HepG2 (cell line): ENCODE data around the gene ITGB5. TPM values are rescaled to one million over a fixed set of nuclear protein-coding genes. Genes with fewer than 3 reads are reported as not detected.

ENCODE experiments used
- GABPB1 ChIP-seq: IDR thresholded peaks from 2 replicates; pipeline ENCODE4 v1.6.1; 2016; ENCODE audit warnings: mild to moderate bottlenecking, missing genetic modification reagents, moderate library complexity, missing compliant biosample characterization
- GATAD2A ChIP-seq: IDR thresholded peaks from 2 replicates; pipeline ENCODE4 v1.6.1; 2016
- HNF4A ChIP-seq: sonication (generic); formaldehyde crosslinking; IDR thresholded peaks from 2 replicates; pipeline ENCODE4 v1.4.0; 2020; ENCODE audit warnings: missing genetic modification reagents
- IRF2 ChIP-seq: IDR thresholded peaks from 2 replicates; pipeline ENCODE4 v1.6.1; 2018; ENCODE audit warnings: missing genetic modification reagents, missing compliant biosample characterization
- KAT7 ChIP-seq: IDR thresholded peaks from 2 replicates; pipeline ENCODE4 v1.6.1; 2018; ENCODE audit warnings: borderline replicate concordance, missing compliant biosample characterization
- KMT2A ChIP-seq: sonication (generic); formaldehyde crosslinking; IDR thresholded peaks from 2 replicates; pipeline ENCODE4 v1.4.0; 2020; ENCODE audit warnings: missing genetic modification reagents
- MAFF ChIP-seq: IDR thresholded peaks from 2 replicates; pipeline ENCODE4 v1.6.1; 2011; ENCODE audit warnings: low read depth, low read length, improper control_type of control experiment
- MXD4 ChIP-seq: IDR thresholded peaks from 2 replicates; pipeline ENCODE4 v1.6.1; 2016; ENCODE audit warnings: mild to moderate bottlenecking, missing biosample characterization, missing genetic modification reagents
- PAF1 ChIP-seq: IDR thresholded peaks from 2 replicates; pipeline ENCODE4 v1.6.1; 2016; ENCODE audit warnings: missing genetic modification reagents, missing compliant biosample characterization
- SKI ChIP-seq: fragments of 450-650 bp; IDR thresholded peaks from one replicate; pipeline ENCODE4 v1.6.1; 2018; ENCODE audit warnings: mild to moderate bottlenecking; ENCODE audit not compliant: partially characterized antibody
- ZBTB38 ChIP-seq: sonication (generic); formaldehyde crosslinking; IDR thresholded peaks from 2 replicates; pipeline ENCODE4 v1.5.1; 2020; ENCODE audit warnings: mild to moderate bottlenecking, missing genetic modification reagents
- ZKSCAN8 ChIP-seq: IDR thresholded peaks from 2 replicates; pipeline ENCODE4 v1.6.1; 2016; ENCODE audit warnings: borderline replicate concordance, missing genetic modification reagents, missing compliant biosample characterization
- ZNF136 ChIP-seq: sonication (generic); formaldehyde crosslinking; IDR thresholded peaks from 2 replicates; pipeline ENCODE4 v1.8.1; 2022; ENCODE audit warnings: low read depth, mild to moderate bottlenecking, moderate library complexity, missing genetic modification reagents
- ZNF263 ChIP-seq: sonication (generic); formaldehyde crosslinking; IDR thresholded peaks from 2 replicates; pipeline ENCODE4 v1.4.0; 2020; ENCODE audit warnings: missing genetic modification reagents
- ZNF616 ChIP-seq: sonication (generic); formaldehyde crosslinking; IDR thresholded peaks from 2 replicates; pipeline ENCODE4 v1.5.0; 2020; ENCODE audit warnings: low read depth, mild to moderate bottlenecking, missing genetic modification reagents
- polyA plus RNA-seq, 8 experiments: library from polyadenylated mRNA; depleted of rRNA in 3 of 8; stranded (reverse) in 7 of 8; unstranded in 1 of 8; fragments of >200 nt; fragmentation: Illumina TruSeq in 4 of 8; extraction: Trizol in 4 of 8; gene quantifications; 2 replicates each; pipeline versions ENCODE4 v1.2.1 to v1.2.3, GENCODE V29; 2011 to 2016; ENCODE audit warnings: low read depth in 4 of 8, missing spikeins in 1 of 8, mixed read lengths in 1 of 8; ENCODE audit not compliant: insufficient read depth in 1 of 8
- total RNA-seq, 5 experiments: library from RNA; depleted of rRNA; stranded (reverse); fragments of >200 nt; fragmentation: Illumina TruSeq; extraction: Trizol; gene quantifications; 2 replicates each; pipeline ENCODE4 v1.2.3, GENCODE V29; 2016; ENCODE audit warnings: low read depth in 1 of 5
- TF ChIP-seq, protein P1 (sequence below): sonication (generic); formaldehyde crosslinking; conservative IDR thresholded peaks from 2 replicates; pipeline ENCODE4 v1.8.1; 2023; ENCODE audit warnings: missing genetic modification reagents
- TF ChIP-seq, protein P2 (sequence below): sonication (generic); formaldehyde crosslinking; IDR thresholded peaks from 2 replicates; pipeline ENCODE4 v1.4.0; 2020; ENCODE audit warnings: missing genetic modification reagents, borderline replicate concordance
- TF ChIP-seq, protein P3 (sequence below): sonication (generic); formaldehyde crosslinking; IDR thresholded peaks from 2 replicates; pipeline ENCODE4 v1.4.0; 2020; ENCODE audit warnings: mild to moderate bottlenecking, missing genetic modification reagents
- TF ChIP-seq, protein P4 (sequence below): sonication (generic); formaldehyde crosslinking; IDR thresholded peaks from 2 replicates; pipeline ENCODE4 v1.5.0; 2020; ENCODE audit warnings: missing genetic modification reagents, mild to moderate bottlenecking, borderline replicate concordance
- TF ChIP-seq, protein P5 (sequence below): sonication (generic); formaldehyde crosslinking; IDR thresholded peaks from 2 replicates; pipeline ENCODE4 v1.8.0; 2022; ENCODE audit warnings: missing genetic modification reagents, mild to moderate bottlenecking, borderline replicate concordance
- TF ChIP-seq, protein P6 (sequence below): sonication (generic); formaldehyde crosslinking; IDR thresholded peaks from 2 replicates; pipeline ENCODE4 v1.8.1; 2023; ENCODE audit warnings: mild to moderate bottlenecking, inconsistent platforms, moderate library complexity, missing genetic modification reagents, borderline replicate concordance

The ITGB5 gene
- total and polyA plus RNA-seq, 2 of the 13 experiments (the other 11 are each of a cell fraction or from before 2014, with no cell fraction given): 74.1 to 343 TPM

DNA sequence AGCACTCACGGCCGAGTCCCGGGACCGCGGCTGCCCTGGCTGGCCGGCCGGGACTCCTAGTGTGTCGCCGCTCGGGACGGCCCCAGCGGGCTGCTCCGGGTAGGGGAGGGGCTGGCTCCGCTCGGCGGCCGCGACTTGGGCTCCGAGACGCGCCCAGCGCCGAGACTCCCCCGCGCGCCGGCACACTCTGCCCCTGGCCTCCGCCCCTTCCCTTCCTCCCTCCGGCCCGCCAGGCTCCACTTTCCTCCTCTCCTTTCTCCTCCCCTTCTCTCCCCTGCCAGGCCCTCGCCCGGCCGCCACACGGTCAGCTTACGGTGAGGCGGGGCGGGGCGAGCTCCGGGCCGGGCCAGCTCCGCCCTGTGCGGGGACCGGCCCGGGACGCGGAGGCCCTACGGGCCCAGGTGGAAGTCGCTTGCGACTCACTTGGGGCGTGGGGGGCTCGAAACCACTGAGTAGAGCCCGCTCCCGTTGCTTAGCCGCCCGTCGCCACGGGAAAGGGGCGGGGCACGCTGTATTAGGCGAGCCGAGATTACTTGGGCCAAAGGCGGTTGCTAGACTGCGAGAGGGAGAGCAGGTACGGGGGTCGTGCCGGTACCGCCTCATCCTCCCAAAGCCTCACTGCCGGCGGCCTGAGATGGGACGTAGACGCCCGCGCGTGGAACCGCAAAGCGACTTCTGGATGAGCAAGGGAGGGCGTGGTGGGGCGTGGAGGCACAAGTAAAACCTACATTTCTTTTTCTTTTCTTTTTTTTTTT, at the start of gene ITGB5 (continued):
- 0 out of 2 replicates have a peak, but pooled peaks have one; percentile 24 for TF ChIP-seq MXD4
- TF ChIP-seq, protein P1, sequence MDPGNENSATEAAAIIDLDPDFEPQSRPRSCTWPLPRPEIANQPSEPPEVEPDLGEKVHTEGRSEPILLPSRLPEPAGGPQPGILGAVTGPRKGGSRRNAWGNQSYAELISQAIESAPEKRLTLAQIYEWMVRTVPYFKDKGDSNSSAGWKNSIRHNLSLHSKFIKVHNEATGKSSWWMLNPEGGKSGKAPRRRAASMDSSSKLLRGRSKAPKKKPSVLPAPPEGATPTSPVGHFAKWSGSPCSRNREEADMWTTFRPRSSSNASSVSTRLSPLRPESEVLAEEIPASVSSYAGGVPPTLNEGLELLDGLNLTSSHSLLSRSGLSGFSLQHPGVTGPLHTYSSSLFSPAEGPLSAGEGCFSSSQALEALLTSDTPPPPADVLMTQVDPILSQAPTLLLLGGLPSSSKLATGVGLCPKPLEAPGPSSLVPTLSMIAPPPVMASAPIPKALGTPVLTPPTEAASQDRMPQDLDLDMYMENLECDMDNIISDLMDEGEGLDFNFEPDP (CRISPR knock-in tag): no peak
- peak; percentile 40; the same call in 1 of the 2 replicates for TF ChIP-seq GATAD2A (CRISPR knock-in tag)
- TF ChIP-seq, protein P2, sequence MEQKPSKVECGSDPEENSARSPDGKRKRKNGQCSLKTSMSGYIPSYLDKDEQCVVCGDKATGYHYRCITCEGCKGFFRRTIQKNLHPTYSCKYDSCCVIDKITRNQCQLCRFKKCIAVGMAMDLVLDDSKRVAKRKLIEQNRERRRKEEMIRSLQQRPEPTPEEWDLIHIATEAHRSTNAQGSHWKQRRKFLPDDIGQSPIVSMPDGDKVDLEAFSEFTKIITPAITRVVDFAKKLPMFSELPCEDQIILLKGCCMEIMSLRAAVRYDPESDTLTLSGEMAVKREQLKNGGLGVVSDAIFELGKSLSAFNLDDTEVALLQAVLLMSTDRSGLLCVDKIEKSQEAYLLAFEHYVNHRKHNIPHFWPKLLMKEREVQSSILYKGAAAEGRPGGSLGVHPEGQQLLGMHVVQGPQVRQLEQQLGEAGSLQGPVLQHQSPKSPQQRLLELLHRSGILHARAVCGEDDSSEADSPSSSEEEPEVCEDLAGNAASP (CRISPR knock-in tag): peak; percentile 41; the same call in 1 of the 2 replicates
- TF ChIP-seq SKI: no peak
- no peak for TF ChIP-seq ZNF136 (CRISPR knock-in tag)
- peak; percentile 90 for TF ChIP-seq ZBTB38 (CRISPR knock-in tag)
- TF ChIP-seq, protein P3, sequence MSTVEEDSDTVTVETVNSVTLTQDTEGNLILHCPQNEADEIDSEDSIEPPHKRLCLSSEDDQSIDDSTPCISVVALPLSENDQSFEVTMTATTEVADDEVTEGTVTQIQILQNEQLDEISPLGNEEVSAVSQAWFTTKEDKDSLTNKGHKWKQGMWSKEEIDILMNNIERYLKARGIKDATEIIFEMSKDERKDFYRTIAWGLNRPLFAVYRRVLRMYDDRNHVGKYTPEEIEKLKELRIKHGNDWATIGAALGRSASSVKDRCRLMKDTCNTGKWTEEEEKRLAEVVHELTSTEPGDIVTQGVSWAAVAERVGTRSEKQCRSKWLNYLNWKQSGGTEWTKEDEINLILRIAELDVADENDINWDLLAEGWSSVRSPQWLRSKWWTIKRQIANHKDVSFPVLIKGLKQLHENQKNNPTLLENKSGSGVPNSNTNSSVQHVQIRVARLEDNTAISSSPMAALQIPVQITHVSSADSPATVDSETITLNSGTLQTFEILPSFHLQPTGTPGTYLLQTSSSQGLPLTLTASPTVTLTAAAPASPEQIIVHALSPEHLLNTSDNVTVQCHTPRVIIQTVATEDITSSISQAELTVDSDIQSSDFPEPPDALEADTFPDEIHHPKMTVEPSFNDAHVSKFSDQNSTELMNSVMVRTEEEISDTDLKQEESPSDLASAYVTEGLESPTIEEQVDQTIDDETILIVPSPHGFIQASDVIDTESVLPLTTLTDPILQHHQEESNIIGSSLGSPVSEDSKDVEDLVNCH: peak; percentile 57; the same call in 1 of the 2 replicates
- TF ChIP-seq IRF2 (CRISPR knock-in tag): peak; percentile 35; the same call in 1 of the 2 replicates
- TF ChIP-seq, protein P4, sequence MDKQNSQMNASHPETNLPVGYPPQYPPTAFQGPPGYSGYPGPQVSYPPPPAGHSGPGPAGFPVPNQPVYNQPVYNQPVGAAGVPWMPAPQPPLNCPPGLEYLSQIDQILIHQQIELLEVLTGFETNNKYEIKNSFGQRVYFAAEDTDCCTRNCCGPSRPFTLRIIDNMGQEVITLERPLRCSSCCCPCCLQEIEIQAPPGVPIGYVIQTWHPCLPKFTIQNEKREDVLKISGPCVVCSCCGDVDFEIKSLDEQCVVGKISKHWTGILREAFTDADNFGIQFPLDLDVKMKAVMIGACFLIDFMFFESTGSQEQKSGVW (CRISPR knock-in tag): 0 out of 2 replicates have a peak, but pooled peaks have one; percentile 66
- TF ChIP-seq KAT7: peak; percentile 82; the same call in 1 of the 2 replicates
- TF ChIP-seq ZNF616 (CRISPR knock-in tag): no peak
- no peak for TF ChIP-seq PAF1 (CRISPR knock-in tag)
- TF ChIP-seq MAFF: no peak
- peak; percentile 68; the same call in 1 of the 2 replicates for TF ChIP-seq GABPB1 (CRISPR knock-in tag)
- TF ChIP-seq KMT2A (CRISPR knock-in tag): peak; percentile 73
- TF ChIP-seq ZNF263 (CRISPR knock-in tag): peak; percentile 67
- TF ChIP-seq HNF4A: 0 out of 2 replicates have a peak, but pooled peaks have one; percentile 12
- TF ChIP-seq, protein P5, sequence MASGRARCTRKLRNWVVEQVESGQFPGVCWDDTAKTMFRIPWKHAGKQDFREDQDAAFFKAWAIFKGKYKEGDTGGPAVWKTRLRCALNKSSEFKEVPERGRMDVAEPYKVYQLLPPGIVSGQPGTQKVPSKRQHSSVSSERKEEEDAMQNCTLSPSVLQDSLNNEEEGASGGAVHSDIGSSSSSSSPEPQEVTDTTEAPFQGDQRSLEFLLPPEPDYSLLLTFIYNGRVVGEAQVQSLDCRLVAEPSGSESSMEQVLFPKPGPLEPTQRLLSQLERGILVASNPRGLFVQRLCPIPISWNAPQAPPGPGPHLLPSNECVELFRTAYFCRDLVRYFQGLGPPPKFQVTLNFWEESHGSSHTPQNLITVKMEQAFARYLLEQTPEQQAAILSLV: peak; percentile 27; the same call in 1 of the 2 replicates
- peak; percentile 20; the same call in 1 of the 2 replicates for TF ChIP-seq ZKSCAN8 (CRISPR knock-in tag)
- TF ChIP-seq, protein P6, sequence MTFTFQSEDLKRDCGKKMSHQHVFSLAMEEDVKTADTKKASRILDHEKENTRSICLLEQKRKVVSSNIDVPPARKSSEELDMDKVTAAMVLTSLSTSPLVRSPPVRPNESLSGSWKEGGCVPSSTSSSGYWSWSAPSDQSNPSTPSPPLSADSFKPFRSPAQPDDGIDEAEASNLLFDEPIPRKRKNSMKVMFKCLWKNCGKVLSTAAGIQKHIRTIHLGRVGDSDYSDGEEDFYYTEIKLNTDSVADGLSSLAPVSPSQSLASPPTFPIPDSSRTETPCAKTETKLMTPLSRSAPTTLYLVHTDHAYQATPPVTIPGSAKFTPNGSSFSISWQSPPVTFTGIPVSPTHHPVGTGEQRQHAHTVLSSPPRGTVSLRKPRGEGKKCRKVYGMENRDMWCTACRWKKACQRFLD (CRISPR knock-in tag): no peak
